ENCODE measurements around the gene HSP90B1. TPM values are rescaled to one million over a fixed set of nuclear protein-coding genes. Genes with fewer than 3 reads are reported as not detected.

The HSP90B1 gene
- total and polyA plus RNA-seq, 9 of the 15 experiments (the other 6 are each of a cell fraction or from before 2014, with no cell fraction given) = 196 to 719 (median 557) TPM

- Histone ChIP-seq H2AFZ (ENCODE audit: low read depth, low read length) (no peak overlapping the region), H3K4me3 (no peak overlapping the region), H3K27ac (ENCODE audit: extremely low read depth, low read depth, low read length) (no peak overlapping the region), H3K9ac (ENCODE audit: insufficient read depth in 1 of 2, low read depth in 2 of 2, low read length in 2 of 2) (no peak overlapping the region), H3K79me2 (ENCODE audit: control insufficient read depth, insufficient read depth, low read length) (no peaks in the 10 kb centered on the region), H3K4me1 (replicated peaks in 1 of 2; ENCODE audit: control insufficient read depth in 2 of 2, insufficient read depth in 2 of 2, low read length in 2 of 2) (no peaks in the 10 kb centered on the region), H4K20me1 (replicated peaks; ENCODE audit: control insufficient read depth, insufficient read depth, low read length) (peaks cover 3% of the 10 kb centered on the region; the same call in 1 of the 2 replicates), H3K4me2 (ENCODE audit: insufficient read depth, low read length) (no peak overlapping the region), H3K36me3 (ENCODE audit: control insufficient read depth, insufficient read depth, low read length) (no peaks in the 10 kb centered on the region), H3K9me3 (replicated peaks; ENCODE audit: control insufficient read depth, insufficient read depth, low read depth, low read length) (no peaks in the 10 kb centered on the region), H3K27me3 (ENCODE audit: control insufficient read depth in 2 of 2, insufficient read depth in 2 of 2, low read length in 2 of 2) (peaks cover 9 to 21% of the 10 kb centered on the region in 2 experiments; a peak in 3 of 5 replicates), H3K9me1 (ENCODE audit: control insufficient read depth, insufficient read depth, low read length) (no peaks in the 10 kb centered on the region)
- FAIRE-seq (peak; percentile 70), DNase-seq (ENCODE audit: extremely low read depth in 1 of 4, low spot score in 3 of 4) (peak in 3 of 4 experiments; percentile 24 to 30 (median 25)), ATAC-seq (0 out of 3 replicates have a peak, but pooled peaks have one; percentile 38)
- ChIA-PET POLR2A (interaction anchor here (0.6 to 0.8 kb wide), 2 partner anchors 10 to 91 kb away, joined by 3 to 4 read pairs; no protein-coding TSS in a partner anchor), CTCF (ENCODE audit: low intra/inter-chr PET ratio) (interaction anchor here (1.0 to 2.0 kb wide), 3 partner anchors 225 to 1499 kb away, joined by 3 to 9 read pairs (median 4); no protein-coding TSS in a partner anchor)
- intact Hi-C loops (cut with micrococcal nuclease) = loop anchor here (1.0 to 5.0 kb wide), 3 partner anchors 173 to 473 kb away; no protein-coding TSS in a partner anchor
- in situ Hi-C loops (cut with MboI) = loop anchor here (10.0 to 25.0 kb wide), 2 partner anchors 220 to 1903 kb away; no protein-coding TSS in a partner anchor
- BruUV-seq (replicated peaks) = no TSS peak
- WGBS (ENCODE audit: insufficient coverage, low coverage, missing lambda C conversion rate) = 13% methylated on average over 4 of the region's 4 CpGs
- TF ChIP-seq SOX6 (IDR thresholded peaks at IDR 0.05) (peak; percentile 43; the same call in 1 of the 2 replicates), REST (IDR thresholded peaks at IDR 0.05; ENCODE audit: borderline replicate concordance) (peak; percentile 45; the same call in 1 of the 2 replicates), REST (CRISPR knock-in tag; IDR thresholded peaks at IDR 0.05; ENCODE audit: low read depth) (no peak), RAD21 (CRISPR knock-in tag; conservative IDR thresholded peaks at IDR 0.05 in 1 of 2, IDR thresholded peaks at IDR 0.05 in 1 of 2) (peak; percentile 73 to 75), CBX1 (IDR thresholded peaks at IDR 0.05; ENCODE audit: low read depth) (no peak), COPS2 (conservative IDR thresholded peaks at IDR 0.05) (no peak), PYGO2 (tag; IDR thresholded peaks at IDR 0.05) (no peak), SMAD1 (IDR thresholded peaks at IDR 0.05; ENCODE audit: low read depth, low read length, partially characterized antibody) (no peak), SPI1 (IDR thresholded peaks at IDR 0.05; ENCODE audit: borderline replicate concordance, low read depth, low read length) (peak; percentile 87), DEAF1 (CRISPR knock-in tag; IDR thresholded peaks at IDR 0.05) (peak; percentile 46; the same call in 1 of the 2 replicates)
These were observed 45.9 kb upstream of the HSP90B1 start for GRCh38 chr12:103884316-103884715.

Measured in K562 (cell line).